GM21367 (cell line): ENCODE data around the gene PIP4K2B.
"Not testable (repeated sequence)": the region's sequence is repeated elsewhere in the genome, so short reads cannot be mapped to it uniquely, and the experiment has no call there.

Experiments
- ATAC-seq: cut with Tn5 transposase; IDR thresholded peaks from one replicate; pipeline ENCODE4 v1.9.1; 2021; ENCODE audit not compliant: unreplicated experiment

The PIP4K2B gene

DNA sequence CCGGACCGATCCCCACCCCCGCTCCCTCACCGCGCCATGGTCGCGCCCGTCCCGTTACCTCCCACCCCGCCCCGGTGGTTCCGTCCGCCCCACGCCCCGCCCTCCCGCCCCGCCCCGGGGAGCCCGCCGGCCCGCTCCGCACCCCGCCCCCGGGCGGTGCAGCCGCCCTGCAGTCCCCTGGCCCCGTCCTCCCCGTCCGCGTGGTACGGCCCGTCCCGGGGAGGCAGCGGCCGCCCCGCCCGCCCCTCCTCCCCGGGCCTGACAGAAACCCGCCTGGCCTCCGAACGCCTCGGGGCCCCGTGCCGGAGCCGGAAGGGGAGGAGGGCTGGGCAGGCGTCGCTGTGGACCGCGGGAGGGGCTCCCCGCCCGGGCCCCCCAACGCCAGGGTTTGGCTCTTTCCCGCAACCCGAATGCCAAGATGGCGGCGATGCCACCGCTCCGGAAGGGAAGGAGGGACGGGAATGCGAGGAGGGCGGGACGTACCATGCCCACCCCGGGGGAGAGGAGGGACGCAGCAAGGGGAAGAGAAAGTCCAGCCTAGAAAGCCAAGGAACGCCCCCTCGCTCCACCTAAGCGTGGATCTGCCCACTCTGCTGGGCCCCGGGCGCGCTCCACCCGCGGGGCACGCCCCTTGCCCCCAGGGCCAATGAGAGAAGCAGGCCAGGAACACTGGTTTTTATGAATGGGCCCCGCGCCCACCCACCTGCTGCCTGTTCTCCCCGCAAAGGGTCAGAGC lies at the start of gene PIP4K2B:
Gene PIP4K2B (minus strand): TSS at position 56 of the 736 bp plus-strand sequence. CDS start 132 bp downstream, outside the sequence.
- ATAC-seq: peak; percentile 65

DNA sequence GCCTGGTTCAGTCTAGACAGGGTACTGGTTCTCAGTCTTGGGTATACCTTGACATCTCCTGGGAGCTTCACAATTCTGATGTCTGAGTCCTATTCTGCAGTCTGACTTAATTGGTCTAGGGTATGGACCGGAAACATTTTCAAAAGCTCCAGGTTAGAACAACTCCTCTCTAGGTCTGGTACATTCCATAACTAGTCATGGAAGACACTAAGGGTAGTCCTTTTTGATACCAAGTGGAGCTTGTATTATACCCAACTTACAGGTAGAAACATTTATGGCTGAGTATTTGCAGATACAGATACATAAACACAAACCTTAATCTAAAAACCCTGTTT lies 49.2 kb upstream of the PIP4K2B start:
- ATAC-seq: no peak

DNA sequence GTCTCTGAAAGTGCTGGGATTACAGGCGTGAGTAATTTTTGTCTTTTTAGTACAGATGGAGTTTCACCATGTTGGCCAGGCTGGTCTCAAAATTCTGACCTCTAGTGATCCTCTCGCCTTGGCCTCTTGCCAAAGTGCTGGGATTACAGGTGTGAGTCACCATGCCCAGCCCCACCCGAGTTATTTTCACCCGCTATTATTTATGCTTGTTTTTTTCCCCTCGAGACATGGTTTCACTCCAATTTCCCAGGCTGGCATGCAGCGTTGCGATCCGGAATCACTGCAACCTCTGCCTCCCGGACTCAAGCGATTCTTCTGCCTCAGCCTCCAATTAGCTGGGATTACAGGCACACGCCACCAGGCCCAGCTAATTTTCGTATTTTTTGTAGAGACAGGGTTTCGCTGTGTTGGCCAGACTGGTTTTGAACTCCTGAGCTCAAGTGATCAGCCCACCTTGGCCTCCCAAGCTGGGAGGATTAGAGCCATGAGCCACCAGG lies 45.0 kb upstream of the PIP4K2B start:
- ATAC-seq: no peak

DNA sequence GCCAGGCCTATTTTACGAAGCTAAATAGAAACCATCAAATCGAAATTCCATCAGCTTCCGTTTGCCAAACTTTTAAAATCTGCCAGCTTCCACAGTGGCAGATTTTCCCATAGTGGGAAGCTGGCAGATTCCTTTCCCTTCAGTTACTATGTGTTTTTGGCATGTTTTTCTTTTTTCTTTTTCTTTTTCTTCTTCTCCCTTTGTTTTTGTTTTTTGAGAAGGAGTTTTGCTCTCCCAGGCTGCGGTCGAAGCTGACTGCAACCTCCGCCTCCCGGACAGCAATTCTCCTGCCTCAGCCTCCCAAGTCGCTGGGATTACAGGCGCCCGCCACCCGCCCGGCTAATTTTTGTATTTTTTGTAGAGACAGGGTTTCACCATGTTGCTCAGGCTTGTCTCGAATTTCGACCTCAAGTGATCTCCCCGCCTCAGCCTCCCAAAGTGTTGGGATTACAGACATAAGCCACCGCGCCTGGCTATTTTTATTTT lies 26.4 kb upstream of the PIP4K2B start:
- ATAC-seq: no peak

GRCh38 chr17:38824899-38825761 lies 25.8 kb upstream of the PIP4K2B start, which contains the start of gene CWC25:
Gene CWC25 (minus strand): TSS chr17:38825321. CDS start chr17:38825183, 138 bp downstream.
- peak; percentile 52 for ATAC-seq

DNA sequence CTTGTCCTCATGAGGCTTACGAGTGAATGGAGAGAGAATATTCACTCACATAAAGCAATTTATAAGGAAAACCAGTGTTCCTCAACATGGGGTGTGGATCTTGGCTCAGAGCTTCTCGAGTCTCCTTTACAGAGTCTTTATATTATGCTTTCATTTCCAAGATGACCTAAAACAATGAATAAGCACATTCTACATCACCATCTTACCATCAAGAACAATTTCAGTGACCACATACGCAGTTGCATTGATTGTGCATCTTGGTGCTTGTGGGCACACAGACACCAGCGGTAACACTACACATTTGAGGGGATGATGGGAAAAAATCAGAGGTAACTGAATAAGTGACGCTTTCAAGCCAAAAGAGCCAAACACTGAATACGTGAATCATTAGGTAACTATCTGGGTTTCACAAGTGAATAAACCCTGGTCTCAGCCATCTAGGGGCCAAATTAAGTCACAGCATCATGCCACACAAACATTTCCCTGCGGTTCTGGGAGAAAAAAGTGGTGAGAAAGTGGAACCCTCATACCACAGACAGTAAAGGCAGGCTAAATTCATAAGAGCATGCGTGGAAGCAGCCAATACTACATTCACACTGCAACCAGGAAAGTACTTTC lies 16.3 kb upstream of the PIP4K2B start:
- ATAC-seq: no peak

GRCh38 chr17:38809828-38810227 lies 10.5 kb upstream of the PIP4K2B start:
- no peak for ATAC-seq

- ATAC-seq: no peak
Measured at GRCh38 chr17:38800237-38800760, 943 bp upstream of the PIP4K2B start.

GRCh38 chr17:38798614-38799500 lies 499 bp downstream of the PIP4K2B start:
- peak; percentile 12 for ATAC-seq

DNA sequence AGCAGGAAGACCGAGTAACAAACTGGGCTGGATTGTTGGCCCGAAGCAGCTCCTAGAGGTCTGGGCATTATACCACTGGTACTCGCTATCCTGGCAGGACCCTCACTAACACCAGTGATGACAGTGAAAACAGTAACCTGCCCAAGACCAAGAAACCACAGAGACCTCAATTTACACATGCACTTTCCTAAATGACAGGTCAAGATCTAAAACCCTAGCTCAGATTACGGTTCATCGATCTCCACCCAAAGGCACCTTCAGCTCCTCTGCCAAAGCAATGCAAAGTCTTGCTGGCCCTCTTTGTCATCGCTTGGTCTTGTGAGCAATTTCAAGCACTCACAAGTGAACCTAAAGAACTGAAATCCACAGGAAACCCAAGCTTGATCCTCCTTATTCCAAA lies 1.5 kb downstream of the PIP4K2B start:
- ATAC-seq: no peak

DNA sequence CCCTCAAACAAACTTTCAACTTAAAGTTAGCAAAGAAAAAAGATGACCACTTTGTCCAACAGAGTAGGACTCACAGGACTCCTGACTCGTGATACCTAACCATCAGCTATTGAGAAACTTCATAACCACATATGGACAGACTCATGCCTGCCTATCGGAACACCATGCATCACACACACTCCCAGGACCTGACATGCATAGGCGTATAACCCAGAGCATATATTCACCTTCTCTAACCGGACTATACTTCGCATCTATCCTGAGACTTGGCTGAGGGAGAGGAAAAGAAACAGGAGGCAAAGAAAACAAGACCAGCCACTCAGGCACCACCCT lies 2.2 kb downstream of the PIP4K2B start:
- ATAC-seq: no peak

DNA sequence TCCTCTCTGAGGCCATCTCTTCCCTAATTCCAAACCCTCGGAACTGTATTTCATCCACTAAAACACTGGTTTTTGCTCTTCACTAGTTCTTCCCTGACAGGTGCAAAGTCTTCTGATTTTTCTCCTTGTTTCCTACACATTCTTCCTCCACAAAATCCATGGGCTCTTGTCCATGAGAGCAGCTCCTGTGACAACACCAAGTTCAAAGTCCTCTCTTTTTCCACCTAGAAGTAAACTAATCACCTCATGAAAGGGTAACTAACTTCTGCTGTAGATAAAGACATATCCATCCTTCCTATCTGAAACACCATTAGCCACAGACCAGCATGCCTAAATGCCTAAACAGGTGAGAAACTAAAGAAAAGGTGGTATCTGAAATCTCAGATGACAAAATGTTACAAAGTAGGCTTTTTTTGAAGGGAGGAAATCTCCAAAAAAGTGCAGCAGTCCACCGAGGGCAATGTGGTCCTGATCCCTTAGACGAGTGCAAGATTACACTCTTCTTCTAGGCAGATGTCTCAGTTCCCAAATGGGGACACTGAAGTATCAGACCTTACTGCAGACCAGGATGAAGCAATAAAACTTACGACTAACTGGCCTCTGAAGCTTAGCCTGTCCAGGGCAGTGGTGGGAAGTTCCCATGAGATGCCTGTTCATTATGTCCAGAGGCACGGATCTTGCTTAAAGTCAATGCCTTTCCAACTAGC lies 2.8 kb downstream of the PIP4K2B start:
- no peak for ATAC-seq

- no peak for ATAC-seq
Measured at GRCh38 chr17:38794221-38794620, 5.1 kb downstream of the PIP4K2B start.

GRCh38 chr17:38791162-38791561 lies 8.2 kb downstream of the PIP4K2B start:
- no peak for ATAC-seq

DNA sequence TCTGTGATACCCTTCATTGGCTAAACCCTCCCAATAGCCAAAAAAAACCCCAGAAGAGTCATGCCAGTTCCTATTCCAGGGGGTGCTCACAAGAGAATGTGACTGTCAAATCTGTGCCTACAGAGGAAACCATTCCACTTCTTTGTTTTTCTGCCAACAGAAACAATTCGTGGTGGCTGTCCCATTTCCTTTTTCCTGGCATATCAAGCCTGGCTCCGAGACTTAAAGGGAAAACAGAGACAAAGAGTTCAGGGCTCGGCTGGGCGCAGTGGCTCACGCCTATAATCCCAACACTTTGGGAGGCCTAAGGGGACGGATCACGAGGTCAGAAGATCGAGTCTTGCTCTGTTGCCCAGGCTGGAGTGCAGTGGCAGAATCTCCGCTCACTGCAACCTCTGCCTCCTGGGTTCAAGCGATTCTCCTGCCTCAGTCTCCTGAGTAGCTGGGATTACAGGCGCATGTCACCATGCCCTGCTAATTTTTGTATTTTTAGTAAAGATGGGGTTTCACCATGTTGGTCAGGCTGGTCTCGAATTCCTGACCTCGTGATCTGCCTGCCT lies 9.1 kb downstream of the PIP4K2B start:
- not testable (repeated sequence) for ATAC-seq

DNA sequence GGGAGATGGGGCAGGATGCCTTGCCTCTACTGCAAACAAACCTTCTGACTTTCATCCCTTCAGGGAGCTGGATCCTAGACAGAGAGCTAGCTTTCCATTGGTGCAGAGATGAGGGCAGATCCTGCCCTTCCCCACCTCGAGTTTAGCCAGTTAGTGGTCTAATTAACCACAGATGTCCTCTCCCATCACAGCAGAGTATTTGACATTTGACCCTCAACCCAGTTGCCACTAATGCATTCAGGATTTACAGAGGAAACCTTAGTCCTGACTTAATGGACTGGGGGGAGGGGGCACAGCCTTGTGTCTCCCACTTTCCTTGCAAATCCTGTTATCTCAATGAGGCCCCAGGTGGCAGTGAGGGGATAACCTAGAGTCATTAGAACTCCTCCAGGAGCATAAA lies 10.2 kb downstream of the PIP4K2B start:
- no peak for ATAC-seq

DNA sequence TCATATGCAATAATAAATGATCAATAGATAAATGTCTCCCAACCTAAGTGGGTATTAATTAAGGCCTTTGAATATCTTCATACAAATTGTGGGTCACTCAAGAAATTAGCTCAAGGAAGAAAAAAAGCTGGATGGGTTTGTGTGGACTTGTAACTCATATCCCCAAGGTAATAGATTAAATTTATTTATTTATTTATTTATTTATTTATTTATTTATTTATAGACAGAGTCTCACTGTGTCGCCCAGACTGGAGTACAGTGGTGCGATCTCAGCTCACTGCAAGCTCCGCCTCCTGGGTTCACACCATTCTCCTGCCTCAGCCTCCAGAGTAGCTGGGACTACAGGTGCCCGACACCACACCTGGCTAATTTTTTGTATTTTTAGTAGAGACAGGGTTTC lies 11.4 kb downstream of the PIP4K2B start:
- not testable (repeated sequence) for ATAC-seq

DNA sequence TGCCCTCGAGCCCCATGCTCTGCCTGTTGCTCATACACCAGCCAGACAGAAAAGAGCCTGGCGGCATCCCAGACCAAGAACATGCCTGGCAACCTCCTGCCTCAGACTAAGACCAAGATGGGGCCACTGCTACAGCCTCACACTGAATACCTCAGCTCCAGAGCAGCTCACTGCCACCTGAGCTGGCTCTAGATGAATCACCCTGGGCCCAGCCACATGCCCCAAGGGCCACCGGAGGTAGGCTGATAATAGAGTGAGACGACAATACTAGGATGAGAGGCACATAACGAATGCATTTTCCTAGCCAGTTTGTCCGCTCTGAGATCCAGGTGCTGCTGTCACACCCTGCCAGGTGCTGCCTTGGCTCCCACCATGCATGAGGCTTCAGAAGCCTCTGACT lies 13.0 kb downstream of the PIP4K2B start:
- ATAC-seq: no peak

DNA sequence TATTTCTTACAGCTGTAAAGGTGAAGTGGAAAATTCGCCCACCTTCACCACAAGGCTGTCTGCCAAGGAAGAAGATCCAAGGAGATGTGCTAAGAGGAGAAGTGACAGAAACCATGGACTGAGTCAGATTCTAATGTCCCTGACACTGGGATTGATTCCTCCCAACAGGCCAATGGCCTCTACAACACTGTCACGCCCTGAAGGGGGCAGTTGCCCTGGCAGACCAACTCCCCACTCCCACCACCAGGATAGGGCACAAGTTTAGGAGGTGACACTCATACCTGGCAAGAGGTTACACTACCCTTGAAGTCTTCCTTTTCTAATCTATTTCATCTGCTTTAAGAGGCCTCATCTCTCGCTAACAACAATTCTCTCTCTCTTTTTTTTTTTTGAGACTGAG lies 16.1 kb downstream of the PIP4K2B start:
- ATAC-seq: no peak
